Glutamatergic neuron (in vitro differentiated cells): ENCODE measurements around the gene HSD17B4. TPM values are rescaled to one million over a fixed set of nuclear protein-coding genes. Genes with fewer than 3 reads are reported as not detected.
"Not testable (repeated sequence)": the region's sequence is repeated elsewhere in the genome, so short reads cannot be mapped to it uniquely, and the experiment has no call there.

ENCODE experiments used
- DNase-seq: peaks from one replicate; pipeline ENCODE4 v3.0.0; 2022
- H3K27ac Mint-ChIP-seq: one replicate; pipeline ENCODE4 v1.8.0; 2020; ENCODE audit warnings: mild to moderate bottlenecking, mixed read lengths, inconsistent platforms; ENCODE audit not compliant: unreplicated experiment
- H3K27me3 Mint-ChIP-seq: one replicate; pipeline ENCODE4 v1.8.0; 2020; ENCODE audit warnings: mild to moderate bottlenecking, moderate library complexity, mixed read lengths, inconsistent platforms; ENCODE audit not compliant: unreplicated experiment
- H3K36me3 Mint-ChIP-seq: one replicate; pipeline ENCODE4 v1.8.0; 2020; ENCODE audit warnings: mild to moderate bottlenecking, mixed read lengths, inconsistent platforms; ENCODE audit not compliant: unreplicated experiment
- H3K4me1 Mint-ChIP-seq: one replicate; pipeline ENCODE4 v1.8.0; 2020; ENCODE audit warnings: mild to moderate bottlenecking, low read depth, mixed read lengths, inconsistent platforms; ENCODE audit not compliant: unreplicated experiment
- H3K4me3 Mint-ChIP-seq: one replicate; pipeline ENCODE4 v1.8.0; 2020; ENCODE audit warnings: mild to moderate bottlenecking, mixed read lengths, inconsistent platforms; ENCODE audit not compliant: unreplicated experiment
- H3K9me3 Mint-ChIP-seq: one replicate; pipeline ENCODE4 v1.8.0; 2020; ENCODE audit warnings: mild to moderate bottlenecking, moderate library complexity, mixed read lengths, inconsistent platforms; ENCODE audit not compliant: unreplicated experiment
- CTCF ChIP-seq: fragments of 200-600 bp; sonication (generic); IDR thresholded peaks from one replicate; pipeline ENCODE4 v1.5.0; 2021; ENCODE audit not compliant: partially characterized antibody, unreplicated experiment
- total RNA-seq: library from RNA; stranded (reverse); fragmentation: NEBNext Ultra II Directional; extraction: Animal tissue kit (Norgen Biotek cat#: 25700); gene quantifications from one replicate; pipeline ENCODE4 v1.2.1, GENCODE V29; 2021; ENCODE audit not compliant: unreplicated experiment

Gene HSD17B4
- total RNA-seq, 1 donor from 2014 or later = 161 TPM

- DNase-seq = no peak
- no peak overlapping the region for H3K27ac Mint-ChIP-seq
- no peaks in the 10 kb centered on the region for H3K9me3 Mint-ChIP-seq
- peaks cover 2% of the 10 kb centered on the region for H3K4me1 Mint-ChIP-seq
- H3K27me3 Mint-ChIP-seq = no peaks in the 10 kb centered on the region
- H3K36me3 Mint-ChIP-seq = no peaks in the 10 kb centered on the region
- H3K4me3 Mint-ChIP-seq = peak overlapping the region; percentile 97
- peak; percentile 36 for TF ChIP-seq CTCF
Measured at GRCh38 chr5:119412279-119413227, 39.7 kb upstream of the HSD17B4 start.

- not testable (repeated sequence) for DNase-seq, H3K36me3 Mint-ChIP-seq, H3K27me3 Mint-ChIP-seq, H3K9me3 Mint-ChIP-seq, H3K4me3 Mint-ChIP-seq, H3K27ac Mint-ChIP-seq, H3K4me1 Mint-ChIP-seq
Measured at GRCh38 chr5:119414124-119414734, 38.1 kb upstream of the HSD17B4 start.

- no peak overlapping the region for H3K4me3 Mint-ChIP-seq
- no peaks in the 10 kb centered on the region for H3K4me1 Mint-ChIP-seq
- DNase-seq = no peak
- H3K27me3 Mint-ChIP-seq = no peaks in the 10 kb centered on the region
- TF ChIP-seq CTCF = no peak
- no peaks in the 10 kb centered on the region for H3K36me3 Mint-ChIP-seq
- H3K9me3 Mint-ChIP-seq = no peaks in the 10 kb centered on the region
- no peak overlapping the region for H3K27ac Mint-ChIP-seq
Measured at GRCh38 chr5:119417891-119418605, 34.2 kb upstream of the HSD17B4 start.

- H3K36me3 Mint-ChIP-seq = no peaks in the 10 kb centered on the region
- no peak overlapping the region for H3K27ac Mint-ChIP-seq
- DNase-seq = no peak
- H3K4me3 Mint-ChIP-seq = no peak overlapping the region
- no peaks in the 10 kb centered on the region for H3K27me3 Mint-ChIP-seq
- H3K4me1 Mint-ChIP-seq = no peaks in the 10 kb centered on the region
- no peaks in the 10 kb centered on the region for H3K9me3 Mint-ChIP-seq
- no peak for TF ChIP-seq CTCF
Measured at GRCh38 chr5:119418606-119419100, 33.6 kb upstream of the HSD17B4 start.

- no peak overlapping the region for H3K4me3 Mint-ChIP-seq
- no peak overlapping the region for H3K27ac Mint-ChIP-seq
- no peaks in the 10 kb centered on the region for H3K27me3 Mint-ChIP-seq
- DNase-seq = no peak
- no peaks in the 10 kb centered on the region for H3K9me3 Mint-ChIP-seq
- TF ChIP-seq CTCF = no peak
- no peaks in the 10 kb centered on the region for H3K36me3 Mint-ChIP-seq
- H3K4me1 Mint-ChIP-seq = no peaks in the 10 kb centered on the region
Measured at GRCh38 chr5:119420169-119420568, 32.1 kb upstream of the HSD17B4 start.
